GM12878 (cell line): ENCODE results near the gene MIA. TPM values are rescaled to one million over a fixed set of nuclear protein-coding genes. Genes with fewer than 3 reads are reported as not detected.

Experiments used
- ASH2L ChIP-seq: fragments of 300-600, 200-600 bp; sonication (generic); IDR thresholded peaks from 2 replicates; pipeline ENCODE4 v1.6.1; 2017; ENCODE audit warnings: low read depth, mild to moderate bottlenecking, borderline replicate concordance
- BHLHE40 ChIP-seq, 2 experiments: fragments of 450-650 bp in 1 of 2; IDR thresholded peaks; 2 replicates each; pipeline ENCODE4 v1.6.1; 2011 to 2017; ENCODE audit warnings: low read depth in 2 of 2, borderline replicate concordance in 1 of 2, improper control_type of control experiment in 1 of 2, low read length in 1 of 2, mild to moderate bottlenecking in 1 of 2
- GABPA ChIP-seq: IDR thresholded peaks from 2 replicates; pipeline ENCODE4 v1.6.1; 2014; ENCODE audit warnings: antibody characterized with exemption, low read depth, mild to moderate bottlenecking, inconsistent platforms
- LARP7 ChIP-seq: fragments of 450-650 bp; IDR thresholded peaks from 2 replicates; pipeline ENCODE4 v1.6.1; 2017; ENCODE audit warnings: mild to moderate bottlenecking
- MYC ChIP-seq: IDR thresholded peaks from 2 replicates; pipeline ENCODE4 v1.6.1; 2011; ENCODE audit warnings: mild to moderate bottlenecking, low read length, moderate library complexity, inconsistent platforms; ENCODE audit not compliant: insufficient read depth, insufficient replicate concordance, insufficient read length, severe bottlenecking
- NFYA ChIP-seq: IDR thresholded peaks from 2 replicates; pipeline ENCODE4 v1.6.1; 2011; ENCODE audit warnings: low read depth, mild to moderate bottlenecking, low read length, improper control_type of control experiment, borderline replicate concordance
- SMARCA5 ChIP-seq: fragments of 450-650 bp; IDR thresholded peaks from 2 replicates; pipeline ENCODE4 v1.6.1; 2017; ENCODE audit warnings: mild to moderate bottlenecking
- SREBF1 ChIP-seq: IDR thresholded peaks from 2 replicates; pipeline ENCODE4 v1.6.1; 2012; ENCODE audit warnings: mild to moderate bottlenecking, low read length
- SREBF2 ChIP-seq: IDR thresholded peaks from 2 replicates; pipeline ENCODE4 v1.6.1; 2012; ENCODE audit warnings: mild to moderate bottlenecking, low read length
- SUPT20H ChIP-seq: IDR thresholded peaks from 2 replicates; pipeline ENCODE4 v1.6.1; 2011; ENCODE audit warnings: low read depth, mild to moderate bottlenecking, low read length, moderate library complexity, borderline replicate concordance; ENCODE audit not compliant: control insufficient read depth
- TBL1XR1 ChIP-seq: IDR thresholded peaks from 2 replicates; pipeline ENCODE4 v1.6.1; 2012; ENCODE audit warnings: low read depth, low read length, improper control_type of control experiment
- ZBED1 ChIP-seq: IDR thresholded peaks from 2 replicates; pipeline ENCODE4 v1.6.1; 2016; ENCODE audit warnings: borderline replicate concordance
- ZNF24 ChIP-seq: fragments of 450-650 bp; IDR thresholded peaks from 2 replicates; pipeline ENCODE4 v1.6.1; 2017; ENCODE audit warnings: antibody characterized with exemption, mild to moderate bottlenecking
- ZNF592 ChIP-seq: fragments of 450-650 bp; IDR thresholded peaks from 2 replicates; pipeline ENCODE4 v1.6.1; 2017; ENCODE audit warnings: mild to moderate bottlenecking, moderate library complexity
- polyA plus RNA-seq, 11 experiments: library from polyadenylated mRNA; depleted of rRNA in 4 of 11; unstranded in 6 of 11; stranded (reverse) in 5 of 11; fragments of >200 nt; fragmentation: Nextera tagmentation in 4 of 11; fragmentation: Illumina TruSeq in 1 of 11; extraction: Ambion mirVana in 4 of 11; extraction: Trizol in 1 of 11; gene quantifications; 1 replicate in 1 of 11; 2 replicates in 10 of 11; pipeline versions ENCODE4 v1.2.1 to v1.2.3, GENCODE V29; 2011 to 2016; ENCODE audit warnings: inconsistent platforms in 2 of 11, missing spikeins in 2 of 11, low read depth in 1 of 11
- total RNA-seq, 4 experiments: library from RNA; depleted of rRNA in 3 of 4; stranded (reverse); fragments of >200 nt in 3 of 4; fragmentation: Illumina TruSeq in 1 of 4; extraction: Trizol in 1 of 4; gene quantifications; 2 replicates each; pipeline versions ENCODE4 v1.2.1 to v1.2.3, GENCODE V29; 2013 to 2021
- TF ChIP-seq, protein P1 (sequence below): IDR thresholded peaks from 2 replicates; pipeline ENCODE4 v1.6.1; 2012; ENCODE audit warnings: improper control_type of control experiment, low read depth, low read length; ENCODE audit not compliant: insufficient replicate concordance
- TF ChIP-seq, protein P2 (sequence below): fragments of 450-650 bp; formaldehyde crosslinking; IDR thresholded peaks from 2 replicates; pipeline ENCODE4 v1.5.0; 2022; ENCODE audit warnings: mild to moderate bottlenecking, missing genetic modification characterization

Gene MIA
- total and polyA plus RNA-seq, 10 of the 15 experiments (the other 5 are each of a cell fraction or from before 2014, with no cell fraction given) = 0.16 to 2.7 (median 1.4) TPM; not detected in 3

DNA sequence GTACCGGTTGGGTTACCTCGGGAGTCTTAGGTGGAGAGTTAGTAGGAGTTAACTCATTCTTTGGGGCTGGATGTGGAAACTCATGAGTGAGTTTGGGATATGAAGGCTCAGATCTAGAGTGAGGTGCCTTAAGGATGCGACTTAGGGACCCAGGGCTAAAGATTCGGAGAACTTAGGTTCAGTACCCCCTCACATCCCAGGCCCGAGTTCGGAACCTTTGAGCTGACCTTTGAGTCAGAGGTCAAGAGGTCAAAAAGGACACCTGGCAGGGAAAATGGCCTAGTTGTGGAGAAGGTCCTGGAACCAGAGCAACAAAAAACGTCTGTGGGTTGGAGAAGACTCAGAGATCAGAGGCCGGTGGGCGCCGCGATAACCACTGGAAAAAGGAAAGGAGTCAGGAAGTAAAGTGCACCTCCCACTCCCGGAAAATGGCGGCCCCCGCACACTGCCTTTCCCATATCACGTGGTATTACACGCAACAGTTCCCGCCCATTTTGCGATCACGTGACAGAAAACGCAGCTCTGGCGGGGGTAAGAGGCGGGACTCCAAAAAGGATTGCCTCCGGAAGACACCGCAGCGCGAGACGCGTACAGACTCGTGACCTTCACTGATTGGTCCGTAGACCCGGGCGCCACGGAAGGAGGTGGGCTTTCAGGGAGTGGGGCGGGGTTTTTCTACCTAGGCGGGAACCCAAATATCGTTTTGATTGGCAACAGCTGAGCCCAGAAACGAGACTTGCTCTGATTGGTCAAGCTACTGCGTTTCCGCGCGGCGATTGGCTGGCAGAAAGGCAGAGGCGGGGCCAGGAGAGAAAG, 25.1 kb upstream of the MIA start, which contains the start of gene ACTMAP (continued):
- TF ChIP-seq ZNF592 (no peak), GABPA (peak; percentile 65), SREBF2 (no peak), ZNF24 (no peak), SREBF1 (peak; percentile 70), SUPT20H (no peak), SMARCA5 (0 out of 2 replicates have a peak, but pooled peaks have one; percentile 41), ASH2L (no peak), NFYA (no peak), LARP7 (0 out of 2 replicates have a peak, but pooled peaks have one; percentile 38), TBL1XR1 (no peak), ZBED1 (no peak; the same call in 1 of the 2 replicates), BHLHE40 (IDR thresholded peaks at IDR 0.05; ENCODE audit: borderline replicate concordance in 1 of 2, low read depth in 2 of 2, low read length in 1 of 2) (peak; percentile 85 to 98), MYC (no peak)
- TF ChIP-seq, protein P1, sequence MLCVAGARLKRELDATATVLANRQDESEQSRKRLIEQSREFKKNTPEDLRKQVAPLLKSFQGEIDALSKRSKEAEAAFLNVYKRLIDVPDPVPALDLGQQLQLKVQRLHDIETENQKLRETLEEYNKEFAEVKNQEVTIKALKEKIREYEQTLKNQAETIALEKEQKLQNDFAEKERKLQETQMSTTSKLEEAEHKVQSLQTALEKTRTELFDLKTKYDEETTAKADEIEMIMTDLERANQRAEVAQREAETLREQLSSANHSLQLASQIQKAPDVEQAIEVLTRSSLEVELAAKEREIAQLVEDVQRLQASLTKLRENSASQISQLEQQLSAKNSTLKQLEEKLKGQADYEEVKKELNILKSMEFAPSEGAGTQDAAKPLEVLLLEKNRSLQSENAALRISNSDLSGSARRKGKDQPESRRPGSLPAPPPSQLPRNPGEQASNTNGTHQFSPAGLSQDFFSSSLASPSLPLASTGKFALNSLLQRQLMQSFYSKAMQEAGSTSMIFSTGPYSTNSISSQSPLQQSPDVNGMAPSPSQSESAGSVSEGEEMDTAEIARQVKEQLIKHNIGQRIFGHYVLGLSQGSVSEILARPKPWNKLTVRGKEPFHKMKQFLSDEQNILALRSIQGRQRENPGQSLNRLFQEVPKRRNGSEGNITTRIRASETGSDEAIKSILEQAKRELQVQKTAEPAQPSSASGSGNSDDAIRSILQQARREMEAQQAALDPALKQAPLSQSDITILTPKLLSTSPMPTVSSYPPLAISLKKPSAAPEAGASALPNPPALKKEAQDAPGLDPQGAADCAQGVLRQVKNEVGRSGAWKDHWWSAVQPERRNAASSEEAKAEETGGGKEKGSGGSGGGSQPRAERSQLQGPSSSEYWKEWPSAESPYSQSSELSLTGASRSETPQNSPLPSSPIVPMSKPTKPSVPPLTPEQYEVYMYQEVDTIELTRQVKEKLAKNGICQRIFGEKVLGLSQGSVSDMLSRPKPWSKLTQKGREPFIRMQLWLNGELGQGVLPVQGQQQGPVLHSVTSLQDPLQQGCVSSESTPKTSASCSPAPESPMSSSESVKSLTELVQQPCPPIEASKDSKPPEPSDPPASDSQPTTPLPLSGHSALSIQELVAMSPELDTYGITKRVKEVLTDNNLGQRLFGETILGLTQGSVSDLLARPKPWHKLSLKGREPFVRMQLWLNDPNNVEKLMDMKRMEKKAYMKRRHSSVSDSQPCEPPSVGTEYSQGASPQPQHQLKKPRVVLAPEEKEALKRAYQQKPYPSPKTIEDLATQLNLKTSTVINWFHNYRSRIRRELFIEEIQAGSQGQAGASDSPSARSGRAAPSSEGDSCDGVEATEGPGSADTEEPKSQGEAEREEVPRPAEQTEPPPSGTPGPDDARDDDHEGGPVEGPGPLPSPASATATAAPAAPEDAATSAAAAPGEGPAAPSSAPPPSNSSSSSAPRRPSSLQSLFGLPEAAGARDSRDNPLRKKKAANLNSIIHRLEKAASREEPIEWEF = no peak
- TF ChIP-seq, protein P2, sequence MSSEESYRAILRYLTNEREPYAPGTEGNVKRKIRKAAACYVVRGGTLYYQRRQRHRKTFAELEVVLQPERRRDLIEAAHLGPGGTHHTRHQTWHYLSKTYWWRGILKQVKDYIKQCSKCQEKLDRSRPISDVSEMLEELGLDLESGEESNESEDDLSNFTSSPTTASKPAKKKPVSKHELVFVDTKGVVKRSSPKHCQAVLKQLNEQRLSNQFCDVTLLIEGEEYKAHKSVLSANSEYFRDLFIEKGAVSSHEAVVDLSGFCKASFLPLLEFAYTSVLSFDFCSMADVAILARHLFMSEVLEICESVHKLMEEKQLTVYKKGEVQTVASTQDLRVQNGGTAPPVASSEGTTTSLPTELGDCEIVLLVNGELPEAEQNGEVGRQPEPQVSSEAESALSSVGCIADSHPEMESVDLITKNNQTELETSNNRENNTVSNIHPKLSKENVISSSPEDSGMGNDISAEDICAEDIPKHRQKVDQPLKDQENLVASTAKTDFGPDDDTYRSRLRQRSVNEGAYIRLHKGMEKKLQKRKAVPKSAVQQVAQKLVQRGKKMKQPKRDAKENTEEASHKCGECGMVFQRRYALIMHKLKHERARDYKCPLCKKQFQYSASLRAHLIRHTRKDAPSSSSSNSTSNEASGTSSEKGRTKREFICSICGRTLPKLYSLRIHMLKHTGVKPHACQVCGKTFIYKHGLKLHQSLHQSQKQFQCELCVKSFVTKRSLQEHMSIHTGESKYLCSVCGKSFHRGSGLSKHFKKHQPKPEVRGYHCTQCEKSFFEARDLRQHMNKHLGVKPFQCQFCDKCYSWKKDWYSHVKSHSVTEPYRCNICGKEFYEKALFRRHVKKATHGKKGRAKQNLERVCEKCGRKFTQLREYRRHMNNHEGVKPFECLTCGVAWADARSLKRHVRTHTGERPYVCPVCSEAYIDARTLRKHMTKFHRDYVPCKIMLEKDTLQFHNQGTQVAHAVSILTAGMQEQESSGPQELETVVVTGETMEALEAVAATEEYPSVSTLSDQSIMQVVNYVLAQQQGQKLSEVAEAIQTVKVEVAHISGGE (CRISPR knock-in tag) = peak; percentile 69; the same call in 1 of the 2 replicates
